Measurements from ENCODE around the gene MUS81. TPM values are rescaled to one million over a fixed set of nuclear protein-coding genes. Genes with fewer than 3 reads are reported as not detected.

MUS81 gene
- total and polyA plus RNA-seq, 2 of the 13 experiments (the other 11 are each of a cell fraction or from before 2014, with no cell fraction given): 25.6 to 30.2 TPM

DNA sequence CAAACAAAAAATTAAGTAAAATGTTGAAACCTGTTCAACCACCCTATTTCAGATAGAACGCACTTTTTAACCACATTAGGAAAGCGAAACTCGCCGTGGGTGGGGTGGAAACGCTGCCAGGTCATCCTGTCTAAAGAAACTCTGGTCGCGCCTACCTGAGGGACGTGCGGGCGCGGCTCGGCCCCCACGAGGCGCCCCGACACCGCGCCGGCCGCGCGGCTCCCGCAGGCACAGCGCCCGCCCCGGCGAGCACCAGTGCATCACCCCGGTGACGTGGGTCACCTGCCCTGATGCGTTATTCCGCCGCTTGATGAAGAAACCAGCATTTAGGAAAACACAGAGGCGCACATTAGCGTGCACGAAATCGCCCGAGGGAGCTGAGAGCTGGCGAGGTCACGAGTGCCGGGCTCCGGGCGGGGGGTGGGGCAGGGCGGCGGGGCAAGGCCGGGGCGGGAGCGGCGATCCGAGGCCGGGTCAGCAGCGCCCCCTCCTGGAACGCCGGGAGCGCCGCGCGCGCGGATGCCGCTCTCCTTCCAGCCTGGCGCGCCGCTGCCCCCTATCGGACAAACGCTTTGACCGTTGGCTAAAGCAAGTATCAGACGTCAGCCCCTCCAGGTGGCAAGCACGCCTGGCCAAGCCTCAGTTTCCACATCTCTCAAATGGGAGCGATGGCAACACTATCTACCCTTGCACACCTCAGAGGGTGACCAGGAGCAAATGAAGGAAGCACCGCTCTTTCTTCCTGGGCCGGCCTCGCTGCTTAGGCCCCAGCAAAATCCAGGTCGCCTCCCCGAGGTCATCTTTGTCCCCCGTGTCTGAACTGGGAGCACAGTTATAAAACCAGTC is 42.2 kb upstream of the MUS81 start (continued):
- TF ChIP-seq, protein P1, sequence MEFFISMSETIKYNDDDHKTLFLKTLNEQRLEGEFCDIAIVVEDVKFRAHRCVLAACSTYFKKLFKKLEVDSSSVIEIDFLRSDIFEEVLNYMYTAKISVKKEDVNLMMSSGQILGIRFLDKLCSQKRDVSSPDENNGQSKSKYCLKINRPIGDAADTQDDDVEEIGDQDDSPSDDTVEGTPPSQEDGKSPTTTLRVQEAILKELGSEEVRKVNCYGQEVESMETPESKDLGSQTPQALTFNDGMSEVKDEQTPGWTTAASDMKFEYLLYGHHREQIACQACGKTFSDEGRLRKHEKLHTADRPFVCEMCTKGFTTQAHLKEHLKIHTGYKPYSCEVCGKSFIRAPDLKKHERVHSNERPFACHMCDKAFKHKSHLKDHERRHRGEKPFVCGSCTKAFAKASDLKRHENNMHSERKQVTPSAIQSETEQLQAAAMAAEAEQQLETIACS (CRISPR knock-in tag; IDR thresholded peaks at IDR 0.05): no peak
- TF ChIP-seq PREB (CRISPR knock-in tag; IDR thresholded peaks at IDR 0.05) (no peak), KLF11 (CRISPR knock-in tag; IDR thresholded peaks at IDR 0.05) (no peak), GFI1 (CRISPR knock-in tag; IDR thresholded peaks at IDR 0.05; ENCODE audit: borderline replicate concordance) (no peak), ZNF557 (CRISPR knock-in tag; IDR thresholded peaks at IDR 0.05) (no peak), ELF4 (CRISPR knock-in tag; IDR thresholded peaks at IDR 0.05; ENCODE audit: borderline replicate concordance) (no peak), DR1 (CRISPR knock-in tag; IDR thresholded peaks at IDR 0.05) (no peak), ZNF704 (CRISPR knock-in tag; IDR thresholded peaks at IDR 0.05; ENCODE audit: borderline replicate concordance) (no peak), ZNF24 (IDR thresholded peaks at IDR 0.05) (no peak), CREB1 (IDR thresholded peaks at IDR 0.05) (no peak; the same call in 1 of the 2 replicates), CREB1 (CRISPR knock-in tag; IDR thresholded peaks at IDR 0.05) (no peak), ARNT (IDR thresholded peaks at IDR 0.05) (no peak), ZNF607 (CRISPR knock-in tag; IDR thresholded peaks at IDR 0.05; ENCODE audit: borderline replicate concordance) (no peak), ZNF160 (CRISPR knock-in tag; IDR thresholded peaks at IDR 0.05) (no peak), ZNF569 (CRISPR knock-in tag; IDR thresholded peaks at IDR 0.05; ENCODE audit: borderline replicate concordance) (no peak), MTF1 (CRISPR knock-in tag; IDR thresholded peaks at IDR 0.05) (no peak), ZNF230 (CRISPR knock-in tag; IDR thresholded peaks at IDR 0.05) (no peak), SOX13 (IDR thresholded peaks at IDR 0.05) (no peak), SOX13 (CRISPR knock-in tag; conservative IDR thresholded peaks at IDR 0.05 in 1 of 2, IDR thresholded peaks at IDR 0.05 in 1 of 2) (no peak), ATAD3A (CRISPR knock-in tag; IDR thresholded peaks at IDR 0.05) (no peak)
- TF ChIP-seq, protein P2, sequence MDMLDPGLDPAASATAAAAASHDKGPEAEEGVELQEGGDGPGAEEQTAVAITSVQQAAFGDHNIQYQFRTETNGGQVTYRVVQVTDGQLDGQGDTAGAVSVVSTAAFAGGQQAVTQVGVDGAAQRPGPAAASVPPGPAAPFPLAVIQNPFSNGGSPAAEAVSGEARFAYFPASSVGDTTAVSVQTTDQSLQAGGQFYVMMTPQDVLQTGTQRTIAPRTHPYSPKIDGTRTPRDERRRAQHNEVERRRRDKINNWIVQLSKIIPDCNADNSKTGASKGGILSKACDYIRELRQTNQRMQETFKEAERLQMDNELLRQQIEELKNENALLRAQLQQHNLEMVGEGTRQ (IDR thresholded peaks at IDR 0.05; ENCODE audit: low read depth, low read length): no peak
- TF ChIP-seq, protein P2 (CRISPR knock-in tag; IDR thresholded peaks at IDR 0.05; ENCODE audit: borderline replicate concordance): no peak
- TF ChIP-seq, protein P3, sequence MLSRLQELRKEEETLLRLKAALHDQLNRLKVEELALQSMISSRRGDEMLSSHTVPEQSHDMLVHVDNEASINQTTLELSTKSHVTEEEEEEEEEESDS (CRISPR knock-in tag; IDR thresholded peaks at IDR 0.05; ENCODE audit: borderline replicate concordance): no peak
- TF ChIP-seq, protein P4, sequence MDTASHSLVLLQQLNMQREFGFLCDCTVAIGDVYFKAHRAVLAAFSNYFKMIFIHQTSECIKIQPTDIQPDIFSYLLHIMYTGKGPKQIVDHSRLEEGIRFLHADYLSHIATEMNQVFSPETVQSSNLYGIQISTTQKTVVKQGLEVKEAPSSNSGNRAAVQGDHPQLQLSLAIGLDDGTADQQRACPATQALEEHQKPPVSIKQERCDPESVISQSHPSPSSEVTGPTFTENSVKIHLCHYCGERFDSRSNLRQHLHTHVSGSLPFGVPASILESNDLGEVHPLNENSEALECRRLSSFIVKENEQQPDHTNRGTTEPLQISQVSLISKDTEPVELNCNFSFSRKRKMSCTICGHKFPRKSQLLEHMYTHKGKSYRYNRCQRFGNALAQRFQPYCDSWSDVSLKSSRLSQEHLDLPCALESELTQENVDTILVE (CRISPR knock-in tag; IDR thresholded peaks at IDR 0.05): no peak

Measured in HepG2 (cell line).